NCI-H128 (cell line): ENCODE data around the gene MXD4.
"Not testable (repeated sequence)": the region's sequence is repeated elsewhere in the genome, so short reads cannot be mapped to it uniquely, and the experiment has no call there.

Experiments used
- DNase-seq: peaks from one replicate; lab custom pipeline; 2025; ENCODE audit not compliant: unreplicated experiment; lab: John Stamatoyannopoulos, UW

The MXD4 gene

DNA sequence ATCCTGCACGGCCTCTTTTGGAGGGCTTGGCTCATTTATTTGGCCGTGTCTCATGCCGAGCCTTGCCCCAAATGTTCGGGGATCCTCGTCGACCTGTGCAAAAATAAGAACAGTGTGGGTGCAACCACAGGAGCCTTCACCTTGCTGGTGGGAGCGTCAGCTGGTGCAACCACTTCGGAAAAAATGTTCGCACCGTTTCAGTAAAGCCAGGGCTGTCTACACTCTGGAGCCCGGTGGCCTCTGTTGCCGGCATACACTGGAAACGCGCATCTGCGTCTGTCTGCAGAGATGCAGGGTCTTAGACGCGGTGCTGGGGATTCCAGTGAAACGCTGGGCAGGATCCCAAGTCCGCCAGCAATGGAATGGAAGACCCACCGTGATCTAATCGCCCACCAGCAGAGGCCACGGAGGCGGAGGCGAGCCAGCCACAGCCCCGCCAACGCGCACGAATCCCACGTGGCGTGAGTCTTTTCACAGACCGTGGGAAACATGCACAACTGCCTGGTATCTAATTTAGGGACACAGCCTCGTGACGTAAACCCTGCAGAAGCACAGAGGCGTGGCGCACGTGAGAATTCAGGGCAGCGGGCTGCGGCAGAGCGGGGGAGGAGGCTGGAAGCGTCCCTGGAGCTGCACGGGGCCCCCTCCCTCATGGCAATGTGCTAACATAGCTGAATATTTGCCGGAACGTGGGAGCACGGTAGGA, 13.8 kb upstream of the MXD4 start:
- no peak for DNase-seq

DNA sequence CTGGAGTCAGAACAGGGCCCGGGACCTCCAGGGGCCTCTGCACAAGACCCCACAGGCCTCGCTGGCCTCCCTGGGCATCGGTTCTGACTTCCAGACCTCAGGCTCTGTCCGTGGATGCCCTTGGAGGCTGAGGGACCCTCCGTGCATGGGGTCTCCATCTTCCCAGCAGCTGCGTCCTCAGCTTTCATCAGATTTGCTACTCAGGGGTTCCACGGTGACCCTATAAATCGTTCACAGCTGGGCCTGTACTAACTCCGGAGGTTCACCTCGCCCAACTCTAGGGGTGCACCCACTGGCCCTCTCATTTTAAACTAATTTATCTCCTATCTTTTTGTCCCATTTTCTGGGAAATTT, 13.1 kb upstream of the MXD4 start:
- not testable (repeated sequence) for DNase-seq

- no peak for DNase-seq
Observed at GRCh38 chr4:2274320-2275043, 12.6 kb upstream of the MXD4 start.

DNA sequence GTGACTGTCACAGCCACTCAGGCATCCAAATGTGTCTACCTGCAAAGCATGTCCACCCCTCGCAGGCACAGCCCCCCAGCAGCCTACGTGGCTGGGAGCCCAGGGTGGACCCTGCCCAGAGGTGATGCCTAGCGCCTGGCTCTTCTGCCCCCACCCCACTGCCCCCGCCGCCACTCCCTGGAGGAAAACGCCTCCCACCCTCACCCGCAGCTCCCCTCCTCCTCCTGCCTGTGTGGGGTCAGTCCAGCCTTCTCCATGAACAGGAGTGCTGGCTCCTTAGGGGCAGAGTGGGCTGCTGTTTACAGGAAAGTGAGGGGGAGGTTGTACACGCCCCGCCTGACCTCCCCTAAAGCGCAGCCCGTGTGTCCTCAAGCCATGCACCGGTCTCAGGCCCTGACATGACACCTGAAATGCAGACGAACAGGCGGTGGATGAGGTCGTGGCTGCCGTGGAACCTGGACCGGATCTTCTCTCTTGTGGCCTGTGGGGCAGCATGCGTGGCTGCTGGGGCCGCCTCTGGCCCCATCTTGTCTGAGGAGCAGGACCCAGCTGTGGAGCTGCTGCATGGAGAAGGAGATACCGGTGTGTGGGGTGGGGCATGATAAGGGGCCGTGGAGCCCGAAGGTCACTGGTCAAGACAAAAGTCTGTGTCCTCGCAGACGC, 11.9 kb upstream of the MXD4 start:
- no peak for DNase-seq

GRCh38 chr4:2273221-2273620, 11.3 kb upstream of the MXD4 start:
- DNase-seq: no peak

DNA sequence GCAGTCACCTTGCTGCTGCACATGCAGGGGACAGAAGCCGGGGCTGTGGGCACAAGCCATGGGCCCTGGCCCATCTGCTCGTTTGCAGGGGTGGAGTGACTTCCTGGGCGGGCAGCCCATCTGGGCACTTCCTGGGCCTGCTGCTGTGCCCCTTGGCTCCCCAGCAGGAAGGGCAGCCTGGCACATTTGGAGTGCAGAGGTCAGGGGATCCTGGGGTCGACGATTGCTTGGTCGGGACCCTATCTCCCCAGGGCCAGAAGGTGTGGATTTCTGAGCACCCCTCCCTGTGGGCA, 10.9 kb upstream of the MXD4 start:
- DNase-seq: no peak

- DNase-seq: no peak
Observed at GRCh38 chr4:2272026-2272827, 10.3 kb upstream of the MXD4 start.

DNA sequence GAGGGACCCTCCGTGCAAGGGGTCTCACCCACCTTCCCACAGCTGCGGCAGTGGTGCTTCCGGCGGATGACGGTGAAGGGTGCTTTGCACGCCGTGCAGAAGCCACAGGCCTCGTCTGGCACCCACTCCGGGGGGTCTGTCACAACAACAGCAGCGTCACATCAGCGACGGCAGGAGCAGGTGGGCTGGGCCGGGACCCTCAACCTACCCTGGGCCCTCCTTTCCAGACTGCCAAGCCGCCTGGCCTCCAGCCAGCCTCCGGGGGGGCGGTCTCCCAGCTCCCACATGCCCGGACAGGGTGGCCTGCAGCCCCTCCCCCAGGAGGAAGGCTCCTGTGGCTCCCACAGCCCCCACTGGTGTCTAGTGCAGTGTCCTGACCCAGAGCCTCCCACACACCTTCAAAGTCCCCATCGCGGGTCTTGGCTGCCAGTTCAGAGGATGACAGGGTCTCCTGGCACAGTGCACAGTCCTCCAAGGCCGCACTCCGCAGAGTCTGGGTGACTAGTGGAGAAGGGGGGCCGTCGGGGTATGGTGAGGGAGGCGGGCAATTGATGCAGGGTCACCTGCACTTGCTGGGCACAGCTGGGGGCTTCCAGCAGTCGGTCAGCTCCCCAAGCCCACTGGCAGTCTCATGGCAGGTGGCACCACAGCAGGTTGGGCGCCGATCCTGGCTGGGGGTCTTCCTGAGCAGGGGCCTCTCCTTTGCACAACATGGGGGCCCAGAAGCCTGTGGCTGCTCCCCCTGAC, 9.5 kb upstream of the MXD4 start:
- no peak for DNase-seq

GRCh38 chr4:2270341-2271165, 8.6 kb upstream of the MXD4 start:
- DNase-seq: no peak

- DNase-seq: no peak
Observed at GRCh38 chr4:2269618-2270163, 7.8 kb upstream of the MXD4 start.

DNA sequence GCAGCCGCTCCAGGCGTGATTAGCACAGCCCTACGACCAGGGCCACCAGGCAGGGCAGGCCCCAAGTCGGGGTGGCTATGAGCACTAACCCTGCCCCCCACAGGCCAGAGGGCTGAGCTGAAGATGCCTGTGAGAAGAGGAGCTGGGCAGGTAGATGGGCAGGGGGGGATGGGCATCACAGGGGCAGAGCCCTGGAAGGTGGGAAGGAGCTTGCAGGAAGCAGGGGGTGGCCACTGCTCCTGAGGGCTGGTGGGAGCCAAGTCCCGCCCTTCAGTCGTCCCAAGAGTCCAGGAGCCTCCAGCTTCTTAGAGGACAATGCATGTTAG, 7.3 kb upstream of the MXD4 start:
- DNase-seq: no peak

GRCh38 chr4:2268357-2269205, 6.7 kb upstream of the MXD4 start:
- DNase-seq: no peak

DNA sequence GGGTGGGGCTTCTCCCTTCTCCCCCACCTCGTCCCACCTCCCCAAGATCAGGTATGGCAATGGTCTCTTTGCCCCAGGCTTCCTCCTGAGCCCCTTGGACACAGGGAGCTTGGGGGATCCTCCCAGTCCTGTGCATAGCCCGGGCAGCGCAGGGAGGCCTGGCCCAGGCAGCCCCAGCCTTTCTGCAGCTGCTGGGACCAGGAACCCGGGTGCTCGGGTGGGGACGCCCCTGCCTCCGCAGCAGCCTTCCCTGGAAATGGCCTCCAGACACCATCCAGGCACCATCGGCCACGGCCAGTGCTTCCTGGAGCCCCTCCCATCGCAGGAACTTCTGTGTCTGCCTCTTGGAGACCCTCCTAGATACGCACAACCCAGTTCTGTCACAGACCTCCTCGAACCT, 5.9 kb upstream of the MXD4 start:
- no peak for DNase-seq

GRCh38 chr4:2267320-2267811, 5.5 kb upstream of the MXD4 start:
- DNase-seq: no peak

DNA sequence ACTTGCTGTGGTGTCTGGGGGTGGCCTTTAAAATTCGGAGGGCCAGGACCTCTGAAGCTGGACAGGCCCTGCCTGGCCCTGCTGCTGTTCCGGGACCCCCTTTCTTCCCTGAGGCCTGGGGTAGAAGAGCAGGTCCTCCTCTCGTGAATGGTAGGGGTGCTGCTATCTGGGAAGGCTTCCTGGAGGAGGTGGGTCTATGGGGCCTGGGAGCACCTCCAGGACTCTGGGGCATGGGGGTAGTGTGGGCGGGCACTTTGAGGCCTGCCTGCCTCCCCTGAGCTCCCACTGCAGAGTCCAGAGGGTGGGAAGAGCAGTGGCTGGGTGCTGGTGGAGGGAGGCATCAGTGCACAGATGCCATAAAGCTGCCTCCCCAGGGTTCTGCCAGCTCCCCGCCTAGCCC, 4.9 kb upstream of the MXD4 start:
- no peak for DNase-seq

GRCh38 chr4:2266181-2266580, 4.3 kb upstream of the MXD4 start:
- DNase-seq: no peak

DNA sequence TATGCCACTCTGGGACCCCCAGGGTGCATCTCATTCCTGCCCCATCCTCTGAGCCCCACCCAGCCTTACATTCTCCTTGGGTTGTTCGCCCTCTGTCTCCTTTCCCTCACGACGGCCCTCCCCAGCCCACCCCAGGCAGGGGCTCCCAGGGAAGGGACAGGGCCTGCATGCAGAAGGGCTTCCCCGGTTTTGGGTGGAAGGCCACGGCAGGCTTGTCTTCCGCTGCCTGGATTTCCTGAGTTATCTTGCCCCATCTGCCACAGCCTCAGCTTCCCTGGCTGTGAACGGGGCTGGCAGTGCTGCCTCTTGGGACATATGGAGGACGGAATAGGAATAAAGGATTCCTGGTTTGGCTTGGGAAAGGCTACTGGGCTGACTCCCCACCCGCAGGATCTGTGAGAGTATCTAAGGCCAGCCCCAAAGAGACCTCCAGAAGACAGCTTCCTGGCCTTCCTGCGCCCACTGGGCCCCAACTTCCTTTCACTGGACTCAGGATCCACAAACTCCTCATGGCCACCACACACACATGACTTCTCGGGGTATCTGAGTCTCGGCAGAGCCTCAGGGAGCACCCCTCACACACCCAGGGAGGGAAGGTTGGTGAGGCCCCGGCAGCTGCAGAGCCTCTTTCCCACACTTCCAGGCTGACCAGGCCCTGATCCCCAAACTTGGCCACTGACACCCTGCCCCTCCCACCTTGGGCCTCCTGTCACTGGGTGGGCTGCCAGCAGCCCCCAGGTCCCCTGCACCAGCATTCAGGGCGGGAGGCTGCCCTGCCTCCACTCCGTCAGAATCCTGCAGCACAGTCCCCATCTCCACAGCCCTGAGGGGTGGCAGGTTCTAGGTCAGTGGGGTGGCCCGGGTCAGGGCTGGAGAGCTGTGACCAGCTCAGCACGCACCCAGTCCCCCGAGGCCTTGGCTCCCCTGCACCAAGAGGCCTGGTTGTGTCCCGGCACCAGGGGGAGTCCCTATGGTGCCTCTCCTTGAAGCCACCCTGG, 3.5 kb upstream of the MXD4 start:
- DNase-seq: no peak
